Measurements from ENCODE around the gene LRRN2. TPM values are rescaled to one million over a fixed set of nuclear protein-coding genes. Genes with fewer than 3 reads are reported as not detected.

LRRN2 gene
- total RNA-seq, 2 experiments from 2014 or later, result not detected

DNA sequence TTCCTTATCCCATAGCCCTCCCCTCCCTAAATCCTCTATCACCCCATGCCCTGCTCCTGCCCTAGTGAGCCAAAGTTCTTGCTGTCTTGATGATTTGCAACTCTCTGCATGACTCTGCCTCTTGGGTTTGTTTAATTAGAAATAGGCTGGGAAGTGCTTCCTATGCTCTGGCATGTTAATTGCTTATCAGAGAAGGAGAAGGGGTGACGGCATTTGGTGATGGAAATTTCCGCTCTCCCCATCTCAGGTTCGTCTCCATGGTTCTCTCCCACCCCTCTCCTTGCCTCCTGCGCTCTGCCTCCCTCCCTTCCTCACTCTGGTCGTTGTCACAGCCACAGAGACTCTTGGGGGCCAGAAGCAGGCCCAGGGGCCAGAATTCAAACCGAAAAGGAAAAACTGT lies 68.9 kb downstream of the LRRN2 start:
- intact Hi-C loops (cut with DNase I, micrococcal nuclease), result no loop called here
- DNase-seq (no peak), ATAC-seq (ENCODE audit: poor library complexity) (no peak)
- CTCF ChIA-PET, result no interaction called here
- POLR2A ChIA-PET, result no interaction called here
- H3K27me3 ChIP-seq (ENCODE audit: control insufficient read depth in 1 of 2, insufficient read depth in 2 of 2, low read length in 2 of 2), result no peaks in the 10 kb centered on the region
- H3K36me3 ChIP-seq (ENCODE audit: insufficient read depth, low read length), result no peaks in the 10 kb centered on the region
- no peaks in the 10 kb centered on the region for H3K9me3 ChIP-seq (ENCODE audit: control insufficient read depth in 1 of 2, insufficient read depth in 1 of 2, low read length in 2 of 2)
- H3K4me3 ChIP-seq (ENCODE audit: low read length), result no peak overlapping the region
- TF ChIP-seq CTCF (IDR thresholded peaks at IDR 0.05), result no peak
- H3K27me3 Mint-ChIP-seq, result no peaks in the 10 kb centered on the region
- H3K27ac Mint-ChIP-seq, result no peak overlapping the region
- no peaks in the 10 kb centered on the region for H3K9me3 Mint-ChIP-seq
- no peak overlapping the region for H3K27ac ChIP-seq (ENCODE audit: low read depth in 1 of 2, low read length in 2 of 2)
- no peaks in the 10 kb centered on the region for H3K36me3 Mint-ChIP-seq (ENCODE audit: low read depth)
- H3K4me3 Mint-ChIP-seq, result no peak overlapping the region
- no peaks in the 10 kb centered on the region for H3K4me1 Mint-ChIP-seq (ENCODE audit: low read depth)
- H3K4me1 ChIP-seq (ENCODE audit: insufficient read depth, low read length), result no peaks in the 10 kb centered on the region

GRCh38 chr1:204615881-204616280 lies 69.7 kb downstream of the LRRN2 start:
- CTCF ChIA-PET, result no interaction called here
- POLR2A ChIA-PET, result no interaction called here
- no peaks in the 10 kb centered on the region for H3K36me3 ChIP-seq (ENCODE audit: insufficient read depth, low read length)

GRCh38 chr1:204613636-204614035 lies 71.9 kb downstream of the LRRN2 start:
- Mint-ChIP-seq H3K36me3 (ENCODE audit: low read depth) (no peaks in the 10 kb centered on the region), H3K4me1 (ENCODE audit: low read depth) (no peaks in the 10 kb centered on the region), H3K27me3 (no peaks in the 10 kb centered on the region), H3K27ac (no peak overlapping the region), H3K9me3 (no peaks in the 10 kb centered on the region), H3K4me3 (no peak overlapping the region)
- no peaks in the 10 kb centered on the region for H3K9me3 ChIP-seq (ENCODE audit: control insufficient read depth in 1 of 2, insufficient read depth in 1 of 2, low read length in 2 of 2)
- DNase-seq, result no peak
- H3K27me3 ChIP-seq (ENCODE audit: control insufficient read depth in 1 of 2, insufficient read depth in 2 of 2, low read length in 2 of 2), result no peaks in the 10 kb centered on the region
- ATAC-seq (ENCODE audit: poor library complexity), result no peak
- no peak for TF ChIP-seq CTCF (IDR thresholded peaks at IDR 0.05)
- H3K4me1 ChIP-seq (ENCODE audit: insufficient read depth, low read length), result no peaks in the 10 kb centered on the region
- no peak overlapping the region for H3K27ac ChIP-seq (ENCODE audit: low read depth in 1 of 2, low read length in 2 of 2)
- H3K4me3 ChIP-seq (ENCODE audit: low read length), result no peak overlapping the region
- intact Hi-C loops (cut with DNase I, micrococcal nuclease), result no loop called here
- ChIA-PET POLR2A (no interaction called here), CTCF (no interaction called here)
- no peaks in the 10 kb centered on the region for H3K36me3 ChIP-seq (ENCODE audit: insufficient read depth, low read length)

More at GRCh38 chr1:204615881-204616280, 69.7 kb downstream of the LRRN2 start:
- DNase-seq (no peak), ATAC-seq (ENCODE audit: poor library complexity) (no peak)
- TF ChIP-seq CTCF (IDR thresholded peaks at IDR 0.05), result no peak
- no peak overlapping the region for H3K27ac ChIP-seq (ENCODE audit: low read depth in 1 of 2, low read length in 2 of 2)
- H3K9me3 Mint-ChIP-seq, result no peaks in the 10 kb centered on the region
- no peak overlapping the region for H3K4me3 Mint-ChIP-seq
- H3K36me3 Mint-ChIP-seq (ENCODE audit: low read depth), result no peaks in the 10 kb centered on the region
- no peaks in the 10 kb centered on the region for H3K27me3 Mint-ChIP-seq
- no peaks in the 10 kb centered on the region for H3K4me1 Mint-ChIP-seq (ENCODE audit: low read depth)
- no peak overlapping the region for H3K27ac Mint-ChIP-seq
- H3K4me1 ChIP-seq (ENCODE audit: insufficient read depth, low read length), result no peaks in the 10 kb centered on the region
- no peak overlapping the region for H3K4me3 ChIP-seq (ENCODE audit: low read length)
- intact Hi-C loops (cut with DNase I, micrococcal nuclease), result no loop called here
- no peaks in the 10 kb centered on the region for H3K27me3 ChIP-seq (ENCODE audit: control insufficient read depth in 1 of 2, insufficient read depth in 2 of 2, low read length in 2 of 2)
- no peaks in the 10 kb centered on the region for H3K9me3 ChIP-seq (ENCODE audit: control insufficient read depth in 1 of 2, insufficient read depth in 1 of 2, low read length in 2 of 2)
